DOHH2 (cell line): ENCODE results near the gene TMEM252.

Experiments used
- H3F3A ChIP-seq: fragments of 200-600 bp; sonication (generic), shearing (Covaris generic); 2 replicates; pipeline ENCODE4 v1.6.0; 2016; ENCODE audit warnings: antibody characterized with exemption, mild to moderate bottlenecking; ENCODE audit not compliant: control insufficient read depth, insufficient read depth
- H3K27ac ChIP-seq: fragments of 200-600 bp; sonication (generic); 2 replicates; pipeline ENCODE4 v1.5.1; 2014; ENCODE audit warnings: low read depth, mild to moderate bottlenecking, low read length, moderate library complexity
- H3K27me3 ChIP-seq: fragments of 200-600 bp; sonication (generic); 2 replicates; pipeline ENCODE4 v1.6.1; 2014; ENCODE audit warnings: mild to moderate bottlenecking, low read length, mixed read lengths; ENCODE audit not compliant: control insufficient read depth
- H3K36me3 ChIP-seq: fragments of 200-600 bp; sonication (generic); 2 replicates; pipeline ENCODE4 v1.6.1; 2014; ENCODE audit warnings: mild to moderate bottlenecking, low read length, moderate library complexity, mixed read lengths; ENCODE audit not compliant: control insufficient read depth
- H3K4me1 ChIP-seq: fragments of 200-600 bp; sonication (generic); 2 replicates; pipeline ENCODE4 v1.6.1; 2014; ENCODE audit warnings: mild to moderate bottlenecking, low read length, mixed read lengths; ENCODE audit not compliant: control insufficient read depth
- H3K4me2 ChIP-seq: fragments of 200-600 bp; sonication (generic); 2 replicates; pipeline ENCODE4 v1.6.0; 2014; ENCODE audit warnings: mild to moderate bottlenecking, low read length, moderate library complexity
- H3K4me3 ChIP-seq: fragments of 200-600 bp; sonication (generic); 2 replicates; pipeline ENCODE4 v1.5.1; 2014; ENCODE audit warnings: mild to moderate bottlenecking, low read length, mixed read lengths
- H3K79me2 ChIP-seq: fragments of 200-600 bp; sonication (generic); 2 replicates; pipeline ENCODE4 v1.6.1; 2014; ENCODE audit warnings: mild to moderate bottlenecking, low read length, mixed read lengths; ENCODE audit not compliant: control insufficient read depth
- H3K9me2 ChIP-seq: fragments of 200-600 bp; sonication (generic); replicated peaks from 2 replicates; pipeline ENCODE4 v1.6.1; 2014; ENCODE audit warnings: mild to moderate bottlenecking, low read length, mixed read lengths; ENCODE audit not compliant: control insufficient read depth
- H3K9me3 ChIP-seq: fragments of 200-600 bp; sonication (generic); 2 replicates; pipeline ENCODE4 v1.6.1; 2014; ENCODE audit warnings: antibody characterized with exemption, low read length, mixed read lengths; ENCODE audit not compliant: control insufficient read depth, insufficient read depth
- H4K20me1 ChIP-seq: fragments of 200-600 bp; sonication (generic); 2 replicates; pipeline ENCODE4 v1.6.0; 2014; ENCODE audit warnings: low read depth, mild to moderate bottlenecking, antibody characterized with exemption, low read length, moderate library complexity; ENCODE audit not compliant: control insufficient read depth, insufficient read depth
- EZH2phosphoT487 ChIP-seq: fragments of 200-600 bp; sonication (generic); IDR thresholded peaks from 2 replicates; pipeline ENCODE4 v1.6.1; 2017; ENCODE audit warnings: borderline replicate concordance, mild to moderate bottlenecking, antibody characterized with exemption, low read length, moderate library complexity, mixed read lengths
- TF ChIP-seq, protein P1 (sequence below): fragments of 200-600 bp; sonication (generic); IDR thresholded peaks from one replicate; pipeline ENCODE4 v1.5.1; 2014; ENCODE audit warnings: antibody characterized with exemption, mild to moderate bottlenecking, low read depth, low read length; ENCODE audit not compliant: poor library complexity, severe bottlenecking

TMEM252 gene

DNA sequence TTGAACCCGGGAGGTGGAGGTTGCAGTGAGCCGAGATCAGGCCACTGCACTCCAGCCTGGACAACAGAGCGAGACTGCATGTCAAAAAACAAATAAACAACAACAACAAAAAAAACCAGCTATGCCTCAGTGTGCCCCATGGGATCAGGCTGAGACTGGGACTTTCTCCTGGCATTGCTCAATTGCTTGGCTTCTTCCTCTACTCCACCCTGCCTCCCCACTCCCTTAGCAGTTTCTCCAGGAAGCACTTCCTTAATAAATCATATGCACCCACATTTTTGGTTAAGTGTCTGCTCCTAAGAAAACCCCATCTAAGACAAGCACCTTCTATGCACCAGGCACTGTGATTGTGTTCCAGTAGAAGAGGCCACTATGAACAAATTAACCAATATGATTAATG lies 41.0 kb upstream of the TMEM252 start:
- no peak overlapping the region for H3K4me2 ChIP-seq
- no peak overlapping the region for H3K4me3 ChIP-seq
- H3K27ac ChIP-seq, result no peak overlapping the region
- TF ChIP-seq, protein P1, sequence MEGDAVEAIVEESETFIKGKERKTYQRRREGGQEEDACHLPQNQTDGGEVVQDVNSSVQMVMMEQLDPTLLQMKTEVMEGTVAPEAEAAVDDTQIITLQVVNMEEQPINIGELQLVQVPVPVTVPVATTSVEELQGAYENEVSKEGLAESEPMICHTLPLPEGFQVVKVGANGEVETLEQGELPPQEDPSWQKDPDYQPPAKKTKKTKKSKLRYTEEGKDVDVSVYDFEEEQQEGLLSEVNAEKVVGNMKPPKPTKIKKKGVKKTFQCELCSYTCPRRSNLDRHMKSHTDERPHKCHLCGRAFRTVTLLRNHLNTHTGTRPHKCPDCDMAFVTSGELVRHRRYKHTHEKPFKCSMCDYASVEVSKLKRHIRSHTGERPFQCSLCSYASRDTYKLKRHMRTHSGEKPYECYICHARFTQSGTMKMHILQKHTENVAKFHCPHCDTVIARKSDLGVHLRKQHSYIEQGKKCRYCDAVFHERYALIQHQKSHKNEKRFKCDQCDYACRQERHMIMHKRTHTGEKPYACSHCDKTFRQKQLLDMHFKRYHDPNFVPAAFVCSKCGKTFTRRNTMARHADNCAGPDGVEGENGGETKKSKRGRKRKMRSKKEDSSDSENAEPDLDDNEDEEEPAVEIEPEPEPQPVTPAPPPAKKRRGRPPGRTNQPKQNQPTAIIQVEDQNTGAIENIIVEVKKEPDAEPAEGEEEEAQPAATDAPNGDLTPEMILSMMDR, result no peak
- no peak for TF ChIP-seq EZH2phosphoT487
- H3K36me3 ChIP-seq, result no peaks in the 10 kb centered on the region
- H3K4me1 ChIP-seq, result peaks cover 11% of the 10 kb centered on the region
- no peaks in the 10 kb centered on the region for H3F3A ChIP-seq
- H4K20me1 ChIP-seq, result no peaks in the 10 kb centered on the region
- peaks cover 11% of the 10 kb centered on the region for H3K27me3 ChIP-seq
- no peaks in the 10 kb centered on the region for H3K9me2 ChIP-seq
- no peaks in the 10 kb centered on the region for H3K9me3 ChIP-seq
- no peaks in the 10 kb centered on the region for H3K79me2 ChIP-seq

DNA sequence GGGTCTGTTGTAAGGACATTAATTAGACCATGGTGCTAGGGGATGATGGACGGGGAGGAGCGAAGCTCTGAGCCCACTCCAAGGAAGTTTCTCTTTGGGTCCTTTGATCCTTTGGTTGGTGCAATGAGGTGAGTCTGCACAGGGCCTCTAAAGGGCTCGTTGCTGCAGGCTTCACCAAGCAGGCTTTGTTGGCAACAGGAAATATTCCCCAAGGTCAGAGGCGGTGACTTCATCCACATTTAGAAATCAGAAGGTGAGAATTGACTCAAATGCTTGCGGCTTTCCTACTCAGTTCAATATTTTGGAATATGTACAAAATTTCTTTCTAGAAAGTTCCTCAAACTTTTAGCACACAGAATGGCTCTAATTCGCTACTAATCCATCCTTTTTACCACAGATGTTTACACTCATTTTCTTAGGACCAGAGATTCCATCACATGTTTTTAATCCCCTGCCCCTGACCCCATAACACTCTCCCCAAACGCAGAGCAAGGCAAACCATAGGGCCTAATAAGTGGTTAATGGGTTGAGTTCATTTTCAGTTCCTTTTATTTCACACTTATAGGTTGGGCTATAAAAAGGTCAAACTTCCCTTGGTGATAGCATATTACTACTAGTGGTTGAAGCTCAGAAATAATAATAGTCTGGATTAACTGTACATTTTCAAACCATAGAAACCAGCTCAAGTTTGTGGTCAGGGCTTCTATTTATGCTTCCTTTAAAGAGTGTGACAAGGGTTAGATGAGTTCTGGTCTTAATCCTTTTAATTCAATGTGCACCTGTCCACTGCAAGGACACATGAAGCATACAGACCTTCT lies 37.3 kb upstream of the TMEM252 start:
- Histone ChIP-seq H3K4me2 (no peak overlapping the region; the same call in 1 of the 2 replicates), H3K27ac (no peak overlapping the region), H3F3A (no peaks in the 10 kb centered on the region), H3K79me2 (no peaks in the 10 kb centered on the region), H4K20me1 (no peaks in the 10 kb centered on the region), H3K9me3 (no peaks in the 10 kb centered on the region), H3K27me3 (peaks cover 14% of the 10 kb centered on the region), H3K36me3 (no peaks in the 10 kb centered on the region), H3K9me2 (no peaks in the 10 kb centered on the region), H3K4me3 (no peak overlapping the region), H3K4me1 (peaks cover 11% of the 10 kb centered on the region)
- TF ChIP-seq, protein P1, result no peak
- no peak for TF ChIP-seq EZH2phosphoT487

DNA sequence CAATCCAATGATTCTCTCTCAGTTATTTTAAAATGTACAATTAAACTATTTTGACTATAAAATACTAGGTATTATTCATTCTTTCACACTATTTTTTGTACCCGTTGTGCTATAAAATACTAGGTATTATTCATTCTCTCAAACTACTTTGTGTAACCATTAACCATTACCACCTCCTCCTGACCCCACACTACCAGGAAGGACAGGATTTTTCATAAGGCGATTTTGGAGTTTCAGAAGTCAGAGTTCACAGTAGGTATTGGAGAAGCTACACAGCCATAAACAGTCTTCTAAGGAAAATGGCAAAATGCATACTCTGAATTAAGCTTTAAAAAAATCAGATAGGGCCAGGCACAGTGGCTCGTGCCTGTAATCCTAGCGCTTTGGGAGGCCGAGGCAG lies 35.1 kb upstream of the TMEM252 start:
- H3K79me2 ChIP-seq, result no peaks in the 10 kb centered on the region
- no peak overlapping the region for H3K4me2 ChIP-seq

More for the DNA sequence above, 35.1 kb upstream of the TMEM252 start:
- H3K27me3 ChIP-seq, result peaks cover 14% of the 10 kb centered on the region
- peaks cover 11% of the 10 kb centered on the region for H3K4me1 ChIP-seq
- no peaks in the 10 kb centered on the region for H3K9me3 ChIP-seq
- no peaks in the 10 kb centered on the region for H4K20me1 ChIP-seq
- H3K4me3 ChIP-seq, result no peak overlapping the region
- TF ChIP-seq EZH2phosphoT487, result no peak
- TF ChIP-seq, protein P1, result no peak
- H3K9me2 ChIP-seq, result no peaks in the 10 kb centered on the region
- H3K27ac ChIP-seq, result no peak overlapping the region
- H3F3A ChIP-seq, result no peaks in the 10 kb centered on the region
- H3K36me3 ChIP-seq, result no peaks in the 10 kb centered on the region
